CD4-positive, alpha-beta T cell treated with Interleukin-15 for 4 hours (primary cell): ENCODE measurements around the gene DHX30.
"Not testable (repeated sequence)": the region's sequence is repeated elsewhere in the genome, so short reads cannot be mapped to it uniquely, and the experiment has no call there.

Experiments used
- DNase-seq: peaks from one replicate; pipeline ENCODE4 v3.0.0-alpha.2; 2020; ENCODE audit warnings: low spot score

Gene DHX30

DNA sequence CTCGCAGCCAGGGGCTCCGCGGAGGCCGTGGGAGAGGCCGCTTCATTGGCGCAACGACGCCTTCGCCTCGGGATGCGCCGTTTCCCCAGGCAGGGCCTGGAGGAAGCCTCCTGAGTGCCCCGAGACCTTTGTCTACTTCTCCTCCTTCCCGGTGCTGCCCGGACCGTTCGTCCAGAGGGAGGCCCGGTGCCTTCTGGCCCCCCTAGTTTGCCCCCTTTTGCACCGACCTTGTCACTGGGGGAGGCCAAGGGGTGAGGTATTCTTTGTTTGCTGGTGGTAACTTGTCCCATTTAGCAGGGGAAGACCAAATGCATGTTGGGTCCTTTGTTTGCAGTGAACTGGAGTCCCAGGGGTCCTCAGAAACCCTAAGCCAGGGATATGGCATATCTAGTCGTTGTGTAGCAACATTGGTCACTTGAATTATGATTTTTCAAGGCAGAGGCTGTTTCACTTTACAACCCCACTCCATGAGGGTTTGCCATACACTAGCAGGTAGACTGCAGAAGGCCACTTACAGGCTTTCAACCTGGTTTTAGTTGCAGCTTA is 615 bp downstream of the DHX30 start:
- DNase-seq, result no peak

DNA sequence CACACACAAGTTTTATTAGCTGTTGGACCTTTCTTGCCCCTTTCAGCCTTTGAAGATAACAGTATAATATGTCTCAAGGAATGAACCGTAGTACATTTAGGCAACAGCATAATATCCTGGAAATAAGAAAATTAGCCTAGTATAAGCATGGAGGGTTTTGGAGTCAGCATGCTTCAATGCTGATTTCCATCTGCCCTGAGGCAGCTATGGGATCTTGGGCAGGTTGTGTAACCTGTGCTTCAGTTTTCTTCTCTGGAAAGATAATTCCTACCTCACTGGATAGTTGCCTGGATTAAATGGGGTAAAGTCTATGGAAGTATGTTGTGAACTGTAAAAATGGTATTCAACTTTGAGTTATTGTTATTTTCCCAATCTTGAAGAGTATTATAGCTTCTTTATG is 1.6 kb downstream of the DHX30 start:
- DNase-seq, result no peak

DNA sequence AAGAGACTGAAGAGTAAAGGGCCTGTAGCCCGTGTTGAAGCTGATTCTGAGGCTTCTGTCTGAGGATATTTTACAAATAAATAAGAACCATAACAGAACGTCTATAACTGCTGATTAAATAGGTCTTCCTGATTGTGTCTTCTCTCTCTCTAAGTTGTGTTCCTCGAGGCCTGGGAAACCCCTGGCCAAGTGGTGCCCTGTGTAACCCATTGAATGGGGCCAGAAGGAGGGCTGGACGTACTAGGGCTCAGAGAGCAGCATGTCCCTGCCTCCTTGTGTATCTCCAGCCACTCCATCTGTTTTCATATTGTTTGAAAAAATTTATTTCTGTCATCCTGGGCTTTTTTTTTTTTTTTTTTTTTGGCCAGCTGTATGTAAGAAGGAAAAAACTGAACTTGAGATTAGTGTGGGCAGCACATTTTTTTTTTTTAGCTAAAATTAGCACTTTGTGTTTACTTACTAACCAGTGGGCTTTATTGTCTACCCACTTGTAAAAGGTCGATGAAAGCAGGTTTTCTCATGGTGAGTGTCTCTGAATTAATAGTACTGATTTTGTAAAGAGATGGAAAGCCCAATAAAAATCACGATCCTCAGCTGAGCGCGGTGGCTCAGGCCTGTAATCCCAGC is 10.7 kb downstream of the DHX30 start:
- no peak for DNase-seq

DNA sequence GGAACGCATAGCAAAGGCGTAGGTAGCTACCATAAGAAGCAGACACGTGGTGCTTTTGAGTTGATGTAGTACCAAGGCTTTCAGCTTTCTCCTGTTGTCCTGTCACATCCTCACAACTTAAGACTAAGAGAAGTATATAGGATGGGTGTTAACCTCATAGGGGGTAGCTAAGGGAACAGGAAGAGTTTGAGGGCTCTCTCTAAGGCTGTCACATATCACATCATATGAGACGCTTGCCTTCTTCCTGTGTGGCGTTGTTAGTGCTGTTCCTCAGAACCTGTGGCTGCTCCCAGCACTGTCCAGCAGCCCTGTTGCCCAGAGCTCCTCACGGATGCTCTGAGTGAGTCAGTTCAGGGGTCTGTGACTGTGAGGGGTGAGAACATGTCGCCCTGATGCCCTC is 14.7 kb downstream of the DHX30 start:
- no peak for DNase-seq

DNA sequence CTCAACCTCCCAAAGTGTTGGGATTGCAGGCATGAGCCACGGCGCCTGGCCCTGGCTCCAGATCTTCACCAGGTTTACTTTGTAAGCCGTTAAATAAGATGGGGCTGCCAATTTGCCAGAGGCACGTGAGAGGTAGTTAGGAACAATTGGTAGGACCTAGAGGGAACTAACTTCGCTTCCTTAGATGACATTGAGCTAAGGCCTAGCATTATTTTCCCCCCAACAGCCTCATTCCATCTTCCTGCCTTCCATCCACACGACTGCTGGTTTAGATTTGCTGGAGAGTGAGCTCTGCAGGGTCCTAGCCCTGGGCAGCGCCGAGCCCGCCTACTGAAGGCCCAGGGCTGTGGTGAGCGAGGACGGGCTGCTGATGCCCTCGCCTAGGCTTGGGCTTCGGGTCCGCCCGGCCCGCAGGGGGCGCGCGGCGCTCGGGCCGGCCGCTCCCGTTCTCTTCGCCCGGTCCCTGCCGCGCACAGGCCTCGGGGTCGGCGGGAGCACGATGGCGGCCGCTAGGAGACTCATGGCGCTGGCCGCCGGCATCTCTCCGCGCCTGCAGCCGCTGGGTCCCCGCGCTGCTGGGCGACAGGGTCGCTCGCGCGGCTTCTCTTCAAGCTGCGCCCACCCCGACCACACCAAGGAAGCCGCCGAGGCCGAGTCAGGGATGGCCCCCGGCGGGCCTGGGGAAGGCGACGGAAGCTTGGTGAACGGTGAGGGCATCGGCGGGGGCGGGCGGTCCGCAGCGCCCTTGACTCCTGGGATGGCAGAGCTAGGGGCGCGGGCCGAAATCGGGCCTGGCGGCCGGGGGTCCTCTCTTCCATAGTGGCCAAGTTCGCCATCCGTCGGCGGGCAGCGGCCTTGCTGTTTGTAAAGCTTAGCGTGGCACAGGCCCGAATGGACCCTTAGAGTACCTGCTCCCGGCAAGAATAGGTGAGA is 21.9 kb downstream of the DHX30 start:
- peak; percentile 79 for DNase-seq

DNA sequence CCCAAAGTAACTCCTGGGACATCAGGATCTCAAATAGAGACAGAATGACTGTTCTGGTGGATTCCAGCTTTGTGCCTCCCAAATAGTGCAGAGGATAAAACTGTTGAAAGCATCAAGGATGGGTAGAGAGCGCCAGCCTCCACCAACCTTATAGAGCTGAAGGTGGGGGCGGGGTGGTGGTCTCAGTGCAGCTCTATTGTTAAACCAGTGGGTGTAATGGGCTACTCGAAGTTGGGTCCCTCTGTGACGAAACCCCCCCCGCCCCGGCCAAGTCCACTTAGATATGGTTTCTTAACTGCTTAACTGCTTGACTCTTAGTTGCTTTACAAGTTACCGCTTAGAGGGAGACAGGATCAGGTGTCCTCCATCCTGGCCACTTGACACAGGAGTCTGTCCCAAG is 22.7 kb downstream of the DHX30 start:
- DNase-seq, result no peak

DNA sequence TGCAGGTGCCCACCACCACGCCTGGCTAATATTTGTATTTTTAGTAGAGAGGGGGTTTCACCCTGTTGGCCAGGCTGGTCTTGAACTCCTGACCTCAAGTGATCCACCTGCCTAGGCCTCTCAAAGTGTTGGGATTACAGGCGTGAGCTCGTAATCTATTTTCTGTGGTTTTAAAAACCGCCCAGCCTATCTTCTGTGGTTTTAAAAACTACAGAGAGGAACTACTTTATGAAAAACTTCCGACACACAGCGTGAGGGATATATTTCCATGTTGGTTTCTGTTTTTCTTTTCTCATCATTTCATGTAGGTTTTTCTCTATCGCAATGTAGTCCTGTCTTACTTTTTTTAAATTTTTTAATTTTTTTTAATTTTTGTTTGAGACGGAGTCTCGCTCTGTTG is 26.5 kb downstream of the DHX30 start:
- not testable (repeated sequence) for DNase-seq

DNA sequence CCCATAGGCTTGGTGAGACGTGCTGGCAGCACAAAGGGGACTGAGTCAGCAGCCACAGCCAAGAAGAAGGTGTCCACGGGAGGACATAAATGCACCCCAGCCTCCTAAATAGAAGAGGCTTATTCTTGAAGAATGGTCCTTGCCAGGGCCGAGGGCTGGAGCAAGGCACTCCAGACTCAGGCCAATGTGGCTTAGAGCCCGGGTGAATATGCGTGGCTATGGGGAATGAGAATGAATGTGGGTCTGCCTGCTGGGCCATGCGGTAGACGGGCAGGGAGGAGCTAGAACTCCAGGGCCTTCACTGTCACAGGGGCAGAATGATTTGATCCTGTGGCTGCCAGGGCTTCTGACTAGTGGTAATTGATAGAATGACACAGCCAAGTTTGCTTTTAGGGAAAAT is 34.0 kb downstream of the DHX30 start:
- DNase-seq, result no peak

DNA sequence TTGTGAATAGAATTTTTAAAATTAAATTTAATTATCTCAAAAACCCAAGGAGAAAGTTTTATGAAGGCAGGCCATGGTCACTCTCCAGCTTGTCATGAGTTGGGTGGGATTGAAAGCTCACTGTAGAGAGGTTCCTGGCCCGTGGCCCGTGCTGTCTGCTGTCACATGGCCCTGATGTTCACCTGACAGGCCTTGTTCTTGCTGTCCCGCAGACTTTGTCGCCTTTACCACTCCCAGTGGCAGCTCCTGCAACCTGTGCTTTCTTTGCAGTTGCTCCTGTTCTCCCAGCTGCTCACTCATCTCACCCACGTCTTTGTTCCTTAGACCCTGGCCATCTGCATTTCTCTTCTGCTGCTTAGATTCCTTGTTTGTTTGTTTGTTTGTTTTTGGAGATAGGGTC is 35.6 kb downstream of the DHX30 start:
- no peak for DNase-seq

DNA sequence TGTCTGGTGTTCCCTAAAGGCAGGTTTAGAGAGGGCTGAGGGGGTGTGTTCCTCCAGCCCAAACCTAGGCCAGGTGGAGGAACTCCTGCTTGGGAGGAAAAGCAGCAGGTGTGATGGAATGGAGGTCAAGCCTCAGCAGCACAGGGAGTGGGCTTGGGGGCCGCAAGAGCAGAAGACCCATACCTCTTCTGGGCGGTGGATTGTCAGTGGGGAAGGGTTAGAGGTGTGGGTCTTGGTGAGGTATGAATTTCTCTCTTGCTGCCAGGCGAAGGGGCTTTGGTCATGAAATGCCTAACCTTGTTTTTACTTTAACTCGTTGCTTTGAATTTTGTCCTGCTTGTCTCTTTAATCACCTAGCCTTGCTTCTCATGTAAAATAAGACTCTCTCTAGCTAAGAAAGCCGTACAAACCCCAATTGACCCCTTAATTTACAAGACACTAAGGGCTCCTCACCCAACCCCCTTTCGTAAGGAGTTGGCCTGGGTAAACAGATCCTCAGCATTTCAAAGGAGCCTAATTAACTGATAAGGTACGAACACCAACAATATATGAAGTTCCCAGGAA is 38.9 kb downstream of the DHX30 start:
- no peak for DNase-seq

DNA sequence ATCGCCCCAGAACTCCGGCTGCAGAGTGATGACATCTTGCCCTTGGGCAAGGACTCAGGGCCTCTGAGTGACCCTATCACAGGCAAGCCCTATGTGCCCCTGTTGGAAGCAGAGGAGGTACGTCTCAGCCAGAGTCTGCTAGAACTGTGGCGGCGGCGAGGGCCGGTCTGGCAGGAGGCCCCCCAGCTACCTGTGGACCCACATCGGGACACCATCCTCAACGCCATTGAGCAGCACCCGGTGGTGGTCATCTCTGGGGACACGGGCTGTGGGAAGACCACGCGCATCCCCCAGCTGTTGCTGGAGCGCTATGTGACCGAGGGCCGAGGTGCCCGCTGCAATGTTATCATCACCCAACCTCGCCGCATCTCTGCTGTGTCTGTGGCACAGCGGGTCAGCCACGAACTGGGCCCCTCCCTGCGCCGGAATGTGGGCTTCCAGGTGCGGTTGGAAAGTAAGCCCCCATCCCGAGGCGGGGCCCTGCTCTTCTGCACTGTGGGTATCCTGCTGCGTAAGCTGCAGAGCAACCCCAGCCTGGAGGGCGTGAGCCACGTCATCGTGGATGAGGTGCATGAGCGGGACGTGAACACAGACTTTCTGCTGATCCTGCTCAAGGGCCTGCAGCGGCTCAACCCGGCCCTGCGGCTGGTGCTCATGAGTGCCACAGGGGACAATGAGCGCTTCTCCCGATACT is 43.4 kb downstream of the DHX30 start:
- no peak for DNase-seq

DNA sequence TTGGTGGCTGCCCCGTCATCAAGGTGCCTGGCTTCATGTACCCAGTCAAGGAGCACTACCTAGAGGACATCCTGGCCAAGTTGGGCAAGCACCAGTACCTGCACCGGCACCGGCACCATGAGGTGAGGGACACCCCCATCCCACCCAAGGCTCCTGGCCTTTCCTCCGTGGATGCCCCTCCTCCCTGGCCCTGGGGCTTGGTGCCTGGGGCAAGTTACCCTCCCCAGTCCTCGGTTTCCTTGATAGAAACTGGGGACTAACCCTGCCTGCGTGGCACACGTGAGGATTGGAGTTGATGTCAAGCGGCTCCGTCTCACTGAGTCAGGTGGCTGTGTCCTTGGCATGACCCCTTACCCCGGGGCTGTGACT is 43.9 kb downstream of the DHX30 start:
- DNase-seq, result no peak

DNA sequence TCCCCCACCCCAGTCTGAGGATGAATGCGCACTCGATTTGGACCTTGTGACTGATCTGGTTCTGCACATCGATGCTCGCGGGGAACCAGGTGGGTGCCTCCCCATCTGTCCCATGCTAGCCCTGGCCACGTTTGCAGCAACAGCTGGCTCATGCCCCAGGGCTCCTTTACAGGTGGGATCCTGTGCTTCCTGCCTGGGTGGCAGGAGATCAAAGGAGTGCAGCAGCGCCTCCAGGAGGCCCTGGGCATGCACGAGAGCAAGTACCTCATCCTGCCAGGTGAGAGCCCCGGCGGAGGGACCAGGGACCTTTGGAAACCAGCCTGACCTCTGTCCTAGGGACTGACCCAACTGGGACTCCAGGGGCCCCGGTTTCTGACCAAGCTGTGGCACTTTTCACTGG is 44.3 kb downstream of the DHX30 start:
- no peak for DNase-seq

DNA sequence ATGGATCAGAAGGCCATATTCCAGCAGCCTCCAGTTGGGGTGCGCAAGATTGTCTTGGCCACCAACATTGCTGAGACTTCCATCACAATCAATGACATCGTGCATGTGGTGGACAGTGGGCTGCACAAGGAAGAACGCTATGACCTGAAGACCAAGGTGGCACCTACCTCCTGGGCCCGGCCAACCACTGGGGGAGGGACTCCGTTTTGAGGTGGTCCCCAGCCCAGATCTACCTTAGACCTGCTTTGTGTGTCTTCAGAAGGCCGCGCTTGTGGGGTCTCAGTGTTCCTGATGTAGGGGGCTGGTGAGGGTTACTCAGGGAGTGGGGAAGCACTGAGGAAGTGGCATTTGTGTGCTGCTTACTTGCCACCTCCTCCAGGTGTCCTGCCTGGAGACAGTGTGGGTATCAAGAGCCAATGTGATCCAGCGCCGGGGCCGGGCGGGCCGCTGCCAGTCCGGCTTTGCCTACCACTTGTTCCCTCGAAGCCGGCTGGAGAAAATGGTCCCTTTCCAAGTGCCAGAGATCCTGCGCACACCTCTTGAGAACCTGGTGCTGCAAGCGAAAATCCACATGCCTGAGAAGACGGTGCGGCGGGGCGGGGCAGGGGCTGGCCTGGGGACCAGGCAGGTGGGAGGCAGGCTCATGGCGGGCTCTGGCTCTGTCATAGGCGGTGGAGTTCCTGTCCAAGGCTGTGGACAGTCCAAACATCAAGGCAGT is 45.0 kb downstream of the DHX30 start:
- no peak for DNase-seq

DNA sequence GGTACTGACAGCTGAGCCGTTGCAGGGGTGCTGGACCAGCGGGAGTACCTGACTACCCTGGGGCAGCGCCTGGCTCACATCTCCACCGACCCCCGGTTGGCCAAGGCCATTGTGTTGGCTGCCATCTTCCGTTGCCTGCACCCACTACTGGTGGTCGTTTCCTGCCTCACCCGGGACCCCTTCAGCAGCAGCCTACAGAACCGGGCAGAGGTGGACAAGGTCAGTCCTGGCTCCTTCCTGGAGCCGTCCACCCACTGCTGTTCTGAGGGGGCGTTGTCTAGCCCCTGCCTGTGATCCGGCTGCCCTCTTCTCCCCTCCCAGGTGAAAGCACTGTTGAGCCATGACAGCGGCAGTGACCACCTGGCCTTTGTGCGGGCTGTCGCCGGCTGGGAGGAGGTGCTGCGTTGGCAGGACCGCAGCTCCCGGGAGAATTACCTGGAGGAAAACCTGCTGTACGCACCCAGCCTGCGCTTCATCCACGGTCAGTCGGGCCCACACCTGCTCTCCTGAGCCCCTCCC is 45.7 kb downstream of the DHX30 start:
- DNase-seq, result no peak

DNA sequence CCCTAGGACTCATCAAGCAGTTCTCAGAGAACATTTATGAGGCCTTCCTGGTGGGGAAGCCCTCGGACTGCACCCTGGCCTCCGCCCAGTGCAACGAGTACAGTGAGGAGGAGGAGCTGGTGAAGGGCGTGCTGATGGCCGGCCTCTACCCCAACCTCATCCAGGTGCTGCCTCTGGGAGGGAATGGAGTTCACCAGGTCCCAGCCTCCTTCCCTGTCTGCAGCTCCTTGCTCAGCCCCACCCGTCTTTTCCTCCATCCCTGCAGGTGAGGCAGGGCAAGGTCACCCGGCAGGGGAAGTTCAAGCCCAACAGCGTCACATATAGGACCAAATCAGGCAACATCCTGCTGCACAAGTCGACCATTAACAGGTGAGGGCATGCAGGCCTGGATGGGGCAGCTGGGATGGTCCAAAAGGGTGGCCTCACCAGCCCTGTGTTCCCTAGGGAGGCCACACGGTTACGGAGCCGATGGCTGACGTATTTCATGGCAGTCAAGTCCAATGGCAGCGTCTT is 46.3 kb downstream of the DHX30 start:
- DNase-seq, result no peak

DNA sequence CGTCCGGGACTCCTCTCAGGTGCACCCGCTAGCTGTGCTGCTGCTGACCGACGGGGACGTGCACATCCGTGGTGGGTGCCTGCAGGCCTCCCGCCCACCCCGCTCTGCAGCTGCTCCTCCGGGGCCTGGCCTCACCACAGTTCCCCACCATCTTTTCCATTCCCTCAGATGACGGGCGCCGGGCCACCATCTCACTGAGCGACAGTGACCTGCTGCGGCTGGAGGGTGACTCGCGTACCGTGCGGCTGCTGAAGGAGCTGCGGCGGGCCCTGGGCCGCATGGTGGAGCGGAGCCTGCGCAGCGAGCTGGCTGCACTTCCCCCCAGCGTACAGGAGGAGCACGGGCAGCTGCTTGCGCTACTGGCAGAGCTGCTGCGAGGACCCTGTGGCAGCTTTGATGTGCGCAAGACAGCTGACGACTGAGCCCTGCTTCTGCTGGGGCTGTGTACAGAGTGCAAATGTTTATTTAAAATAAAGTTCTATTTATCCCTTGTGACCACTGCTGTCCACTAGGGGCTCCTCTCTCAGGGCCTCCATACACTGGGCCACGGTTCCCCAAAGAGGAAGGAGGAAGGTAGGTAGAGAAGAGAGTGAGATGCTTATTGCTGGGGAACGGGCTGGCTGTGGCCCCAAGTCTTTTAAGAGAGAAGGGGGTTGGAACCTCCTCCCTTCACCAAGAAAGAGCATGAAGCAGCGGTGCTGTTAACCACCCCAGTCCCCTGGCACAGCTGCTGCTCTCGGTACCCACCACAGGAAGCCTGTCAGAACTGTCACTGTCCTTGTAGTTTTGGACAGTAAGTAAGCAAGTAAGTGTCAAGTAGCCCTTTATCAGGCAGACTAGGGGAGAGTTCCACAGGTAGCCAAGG is 47.0 kb downstream of the DHX30 start:
- DNase-seq, result no peak

DNA sequence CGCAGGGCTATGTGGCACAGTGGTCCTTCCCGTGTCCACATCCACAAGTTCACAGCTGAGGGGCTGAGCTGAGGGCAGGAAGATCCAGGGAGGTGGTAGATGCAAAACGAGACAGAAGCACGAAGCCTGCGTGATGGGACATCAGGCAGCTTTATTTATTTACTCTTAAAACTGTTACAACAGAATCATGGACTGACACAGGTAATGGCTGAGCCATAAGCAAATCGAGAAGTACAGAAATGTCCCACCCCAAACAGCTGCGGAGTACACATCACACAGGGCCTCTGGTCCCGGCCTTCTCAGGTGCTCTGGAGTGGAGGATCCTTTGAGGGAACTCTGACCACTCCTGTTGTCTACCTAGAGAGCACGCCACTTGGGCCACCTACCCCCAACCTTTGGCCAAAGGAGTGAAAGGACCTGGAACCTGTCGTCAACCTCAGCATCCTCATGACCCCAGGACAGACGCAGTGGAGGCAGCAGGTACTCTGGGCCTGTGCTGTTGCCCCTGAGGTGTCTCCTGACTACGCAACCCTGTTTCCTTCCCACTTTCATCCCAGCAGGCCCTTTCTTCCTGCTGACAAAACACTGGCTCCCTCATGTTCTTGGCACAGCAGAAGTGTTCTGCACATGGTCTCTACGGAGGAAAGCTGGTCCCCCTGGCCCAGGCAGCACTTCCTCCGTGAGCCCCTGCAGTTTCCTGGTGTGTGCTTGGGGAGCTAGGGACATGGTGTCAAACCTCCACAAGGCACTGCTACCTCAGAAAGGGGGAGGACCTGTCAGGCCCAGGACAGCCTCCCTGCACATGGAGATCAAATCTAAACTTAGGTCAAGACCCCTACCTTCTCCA is 47.8 kb downstream of the DHX30 start:
- no peak for DNase-seq

DNA sequence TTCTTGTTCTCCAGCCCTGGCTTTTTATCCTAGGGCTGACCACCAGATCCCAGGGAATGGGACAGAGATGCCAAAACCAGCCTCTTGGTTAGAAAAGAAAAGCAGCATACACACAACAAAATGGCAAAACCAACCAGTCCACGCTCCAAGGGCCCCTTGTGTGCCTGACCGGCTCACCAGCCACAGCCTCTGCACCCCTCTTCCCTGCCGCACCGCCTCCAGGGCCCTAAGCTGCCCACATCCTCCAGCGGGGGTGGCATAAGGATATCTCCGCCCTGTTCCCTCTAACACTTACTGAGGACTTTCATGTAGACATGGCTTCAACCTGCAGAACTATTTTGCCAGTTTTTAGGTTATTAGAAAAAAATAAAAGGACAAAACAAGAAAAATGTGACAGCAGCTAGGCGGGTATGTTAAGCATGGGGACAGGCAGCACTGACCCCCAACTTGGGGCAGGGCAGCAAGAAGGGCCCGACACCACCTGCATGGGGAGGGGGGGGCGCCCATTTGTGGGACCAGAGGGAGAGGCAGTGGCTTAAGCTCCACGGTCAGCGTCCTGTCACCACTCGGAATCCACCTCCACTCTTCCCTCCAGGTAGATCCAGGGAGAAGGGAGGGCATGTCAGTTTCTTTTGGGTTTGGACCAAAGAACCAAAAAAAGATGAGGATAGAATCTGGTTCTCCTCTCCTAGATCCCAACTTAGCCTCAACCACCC is 49.1 kb downstream of the DHX30 start:
- DNase-seq, result no peak
